NCI-H1092 treated with DMSO at 0.1 percent for 48 hours (cell line): ENCODE data around the gene AQP5.
"Not testable (repeated sequence)": the region's sequence is repeated elsewhere in the genome, so short reads cannot be mapped to it uniquely, and the experiment has no call there.

Experiments used
- DNase-seq: peaks from one replicate; lab custom pipeline; 2025; lab: John Stamatoyannopoulos, UW

Gene AQP5

GRCh38 chr12:49980501-49981349, 19.1 kb downstream of the AQP5 start:
- DNase-seq: no peak

- DNase-seq: no peak
These were observed 20.8 kb downstream of the AQP5 start for GRCh38 chr12:49982246-49983087.

- peak; percentile 73 for DNase-seq
These were observed 22.2 kb downstream of the AQP5 start for GRCh38 chr12:49983892-49984291.

DNA sequence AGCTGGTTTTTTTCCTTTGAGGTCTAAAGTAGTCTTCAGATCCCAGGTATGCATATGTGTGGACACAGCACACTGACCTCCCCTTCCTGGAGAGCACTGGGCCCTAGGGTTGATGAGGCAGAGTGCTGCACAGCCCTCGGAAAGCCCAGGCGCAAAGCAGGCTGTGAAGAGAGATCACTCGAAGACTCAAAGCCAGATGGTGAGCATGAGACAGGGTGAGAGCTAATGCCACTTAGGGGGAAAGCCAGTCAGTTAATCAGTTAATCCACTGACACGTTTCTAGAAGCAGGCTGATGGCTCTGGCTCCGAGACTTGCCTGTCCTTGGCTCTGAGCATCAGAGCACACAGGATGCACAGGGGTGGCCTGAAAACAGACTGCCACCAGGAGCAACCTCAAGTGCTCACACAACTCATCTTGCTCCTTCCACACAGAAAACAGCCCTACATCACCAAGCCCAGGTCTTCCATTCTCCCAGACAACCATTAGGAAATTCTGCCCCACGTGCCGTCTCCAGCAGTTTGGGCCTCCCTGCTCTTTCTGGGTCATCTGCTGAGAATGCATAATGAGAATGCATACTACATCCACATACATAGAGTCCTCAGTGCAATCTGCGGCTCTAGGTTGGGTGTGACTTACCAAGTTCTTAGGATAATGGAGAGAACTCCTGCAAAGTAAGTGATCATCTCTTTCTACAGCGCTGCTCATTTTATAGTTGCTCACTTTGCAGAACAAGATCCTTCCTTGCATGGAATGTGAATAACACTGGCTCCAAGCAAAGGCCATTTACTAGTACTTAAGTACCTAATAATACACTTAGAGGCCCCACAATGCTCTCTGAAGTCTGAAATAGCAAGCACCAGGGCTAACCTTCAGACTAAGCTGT, 23.0 kb downstream of the AQP5 start:
- peak; percentile 34 for DNase-seq

- DNase-seq: peak; percentile 42
These were observed 24.3 kb downstream of the AQP5 start for GRCh38 chr12:49985981-49986380.

- not testable (repeated sequence) for DNase-seq
These were observed 24.8 kb downstream of the AQP5 start for GRCh38 chr12:49986476-49986875.

- DNase-seq: peak; percentile 65
These were observed 26.1 kb downstream of the AQP5 start for GRCh38 chr12:49987625-49988303.

DNA sequence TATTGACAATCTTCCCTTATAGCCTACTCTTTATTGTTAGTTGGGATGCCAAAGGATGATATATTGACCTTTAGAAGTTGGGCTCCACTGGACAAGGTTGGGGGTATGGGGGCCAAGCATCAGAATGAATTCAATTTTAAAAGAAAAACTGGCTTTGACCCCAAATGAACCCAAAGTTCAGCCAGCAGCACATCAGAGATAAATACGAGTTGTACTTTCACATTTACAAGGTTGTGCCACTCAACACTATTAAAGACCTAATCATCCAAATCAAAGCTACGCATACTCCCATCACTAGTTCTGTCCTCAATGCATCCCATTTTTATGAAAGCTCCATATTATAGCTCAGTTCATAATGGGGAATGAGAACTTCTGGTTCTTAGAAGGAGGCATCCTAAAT, 27.7 kb downstream of the AQP5 start:
- not testable (repeated sequence) for DNase-seq

DNA sequence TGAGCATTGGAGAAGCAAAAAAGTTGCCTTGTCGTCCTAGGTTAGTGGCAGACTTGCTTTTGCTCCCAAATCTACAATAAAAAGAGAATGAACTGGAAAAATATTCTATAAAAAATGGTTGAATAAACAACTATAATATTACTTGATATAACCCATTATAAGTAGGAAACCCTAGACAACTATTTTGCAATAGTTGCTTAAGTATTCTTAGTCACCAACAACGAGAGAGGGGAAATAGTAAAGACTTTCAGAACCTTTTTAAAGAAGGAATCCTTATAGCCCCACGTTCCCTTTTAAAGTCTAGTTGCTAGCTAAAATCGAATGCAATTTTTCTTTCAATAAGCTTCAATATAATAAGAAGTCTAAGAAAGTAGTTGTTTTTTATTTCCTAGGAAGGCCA, 28.6 kb downstream of the AQP5 start:
- no peak for DNase-seq

GRCh38 chr12:49998453-49998852, 36.8 kb downstream of the AQP5 start:
- no peak for DNase-seq

- no peak for DNase-seq
These were observed 41.9 kb downstream of the AQP5 start for GRCh38 chr12:50003595-50003994.

DNA sequence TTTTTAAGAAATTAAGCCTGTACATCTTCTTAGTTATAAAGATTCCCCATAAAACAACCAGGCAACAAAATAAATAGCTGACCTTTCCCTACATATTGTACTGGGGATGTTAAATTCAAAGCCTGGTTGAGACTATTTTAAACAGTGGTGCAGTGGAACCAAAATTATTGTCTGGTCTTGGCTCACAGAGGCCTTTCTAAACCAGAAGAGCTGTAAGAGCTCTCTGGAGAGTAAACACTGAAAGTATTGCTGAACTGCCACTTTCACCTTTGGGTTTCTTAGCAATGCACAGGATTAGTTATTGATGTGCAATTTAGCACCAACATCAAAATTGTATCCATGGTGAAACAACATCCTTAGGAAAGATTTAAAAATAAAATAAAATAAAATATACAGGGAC, 43.0 kb downstream of the AQP5 start:
- no peak for DNase-seq

DNA sequence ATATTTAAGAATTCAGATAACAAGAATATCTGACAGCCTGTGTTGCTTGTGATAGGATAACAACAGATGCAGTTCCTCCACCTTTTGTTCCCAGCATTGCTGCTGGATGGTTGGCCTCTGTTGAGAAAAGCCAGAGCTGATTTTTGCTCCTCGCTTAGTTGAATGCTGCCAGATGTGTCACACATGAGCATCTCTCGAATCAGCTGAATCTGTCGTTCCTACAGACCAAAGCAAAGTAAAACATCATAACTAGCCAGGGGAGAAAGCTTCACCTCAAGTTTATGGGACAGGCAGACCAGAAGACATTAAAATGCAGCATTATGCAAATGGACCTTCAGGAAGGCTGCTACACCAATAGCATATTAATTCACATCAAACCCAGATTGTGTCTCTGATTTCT, 43.5 kb downstream of the AQP5 start:
- no peak for DNase-seq

DNA sequence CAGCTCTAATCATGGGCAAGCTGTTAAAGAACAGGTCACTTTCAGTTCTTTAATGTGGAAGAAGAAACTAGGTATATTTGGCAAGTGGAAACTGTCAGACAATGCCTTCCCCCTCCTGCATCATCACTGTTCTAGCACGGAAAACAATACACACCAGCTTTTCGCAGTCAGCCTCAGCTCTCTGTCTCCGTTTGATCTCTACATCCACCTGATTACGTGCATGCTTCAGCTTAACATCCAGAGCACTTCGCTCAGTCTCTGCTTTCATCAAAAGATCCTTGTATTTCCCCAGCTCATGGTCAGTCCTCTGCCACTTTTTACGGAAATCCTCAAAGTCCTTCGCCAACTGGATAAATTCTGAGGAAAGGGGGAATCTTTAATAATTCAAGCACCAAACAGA, 44.6 kb downstream of the AQP5 start:
- no peak for DNase-seq

GRCh38 chr12:50006754-50007442, 45.2 kb downstream of the AQP5 start:
- DNase-seq: no peak

DNA sequence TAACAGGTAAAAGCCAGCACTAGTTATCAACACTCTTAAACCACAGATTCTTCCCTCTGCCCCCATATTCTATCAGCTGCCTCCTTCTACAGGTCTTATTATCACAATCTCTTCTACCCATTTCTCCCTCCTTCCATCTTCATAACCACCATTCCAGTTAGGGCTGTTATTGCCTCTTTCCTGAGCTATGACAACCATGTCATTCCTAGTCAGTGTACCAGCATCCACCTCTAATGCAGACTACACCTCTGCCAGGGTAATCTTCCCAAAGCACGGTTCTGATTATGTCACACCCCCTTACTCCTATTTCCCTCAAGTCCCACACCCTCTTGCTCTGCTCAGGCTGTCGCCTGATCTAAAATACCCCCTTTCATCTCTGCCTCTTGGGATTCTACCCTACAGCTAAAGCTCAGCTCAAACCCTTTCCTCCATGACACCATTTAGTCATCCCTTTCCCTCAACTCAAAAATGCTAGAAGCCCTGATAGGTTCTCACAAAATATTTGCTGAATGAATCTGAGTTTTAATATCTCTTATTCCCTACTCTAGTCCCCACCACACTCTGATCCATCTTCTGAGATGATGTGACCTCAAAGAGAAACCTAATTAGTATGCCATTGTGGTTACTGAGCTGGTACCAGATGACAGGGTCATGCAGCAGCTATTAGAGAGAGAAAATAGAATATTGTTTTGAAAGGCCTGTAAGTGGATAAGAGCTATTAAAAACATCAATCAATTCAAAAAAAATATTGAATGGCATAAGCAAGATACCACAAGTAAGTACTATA, 51.9 kb downstream of the AQP5 start:
- DNase-seq: no peak

DNA sequence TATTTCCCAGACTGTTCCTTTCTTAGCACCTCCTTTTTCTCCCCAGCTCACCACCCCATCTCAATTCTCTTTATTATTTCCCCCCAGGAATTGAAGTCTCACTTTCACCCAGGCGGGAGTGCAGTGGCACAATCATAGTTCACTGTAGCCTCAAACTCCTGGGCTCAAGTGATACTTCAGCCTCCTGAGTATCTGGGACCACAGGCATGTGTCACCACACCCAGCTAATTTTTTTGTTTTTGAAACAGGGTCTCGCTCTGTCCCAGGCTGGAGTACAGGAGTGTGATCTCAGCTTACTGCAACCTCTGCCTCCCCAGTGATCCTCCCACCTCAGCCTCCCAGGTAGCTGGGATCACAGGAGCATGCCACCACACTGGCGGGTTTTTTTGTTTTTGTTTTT, 52.7 kb downstream of the AQP5 start:
- no peak for DNase-seq
